ENCODE data around the gene SLC37A2.

Gene SLC37A2

DNA sequence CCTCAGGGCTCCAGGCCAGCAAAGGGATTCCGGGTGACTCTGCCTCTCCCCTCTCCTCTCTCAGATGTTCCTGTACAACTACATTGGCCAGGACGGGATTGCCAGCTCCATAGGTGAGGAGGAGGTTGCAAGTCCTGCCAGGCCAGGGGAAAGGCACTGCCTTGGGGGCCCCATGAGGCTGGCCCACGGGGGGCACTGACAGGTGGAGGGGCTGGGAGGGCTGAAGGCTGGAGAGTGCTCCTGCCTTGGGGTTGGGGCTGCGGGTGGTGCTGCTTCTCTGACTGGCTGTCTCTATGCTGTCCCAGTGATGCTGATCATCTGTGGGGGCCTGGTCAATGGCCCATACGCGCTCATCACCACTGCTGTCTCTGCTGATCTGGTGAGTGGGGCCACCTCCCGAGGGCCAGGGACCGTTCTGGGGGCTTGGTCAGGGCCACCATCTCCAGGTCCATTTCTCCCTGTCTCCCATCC, 21.7 kb downstream of the SLC37A2 start:
- TF ChIP-seq TAF1 (IDR thresholded peaks at IDR 0.05; ENCODE audit: low read depth), result no peak
- TF ChIP-seq TCF12 (IDR thresholded peaks at IDR 0.05; ENCODE audit: low read depth), result no peak
- no peak for TF ChIP-seq ZBTB7A (IDR thresholded peaks at IDR 0.05; ENCODE audit: low read depth)
- TF ChIP-seq TEAD4 (IDR thresholded peaks at IDR 0.05), result no peak
- TF ChIP-seq FOXM1 (IDR thresholded peaks at IDR 0.05; ENCODE audit: borderline replicate concordance, low read depth), result no peak
- no peak for TF ChIP-seq RAD21 (IDR thresholded peaks at IDR 0.05; ENCODE audit: low read depth)
- TF ChIP-seq, protein P1, sequence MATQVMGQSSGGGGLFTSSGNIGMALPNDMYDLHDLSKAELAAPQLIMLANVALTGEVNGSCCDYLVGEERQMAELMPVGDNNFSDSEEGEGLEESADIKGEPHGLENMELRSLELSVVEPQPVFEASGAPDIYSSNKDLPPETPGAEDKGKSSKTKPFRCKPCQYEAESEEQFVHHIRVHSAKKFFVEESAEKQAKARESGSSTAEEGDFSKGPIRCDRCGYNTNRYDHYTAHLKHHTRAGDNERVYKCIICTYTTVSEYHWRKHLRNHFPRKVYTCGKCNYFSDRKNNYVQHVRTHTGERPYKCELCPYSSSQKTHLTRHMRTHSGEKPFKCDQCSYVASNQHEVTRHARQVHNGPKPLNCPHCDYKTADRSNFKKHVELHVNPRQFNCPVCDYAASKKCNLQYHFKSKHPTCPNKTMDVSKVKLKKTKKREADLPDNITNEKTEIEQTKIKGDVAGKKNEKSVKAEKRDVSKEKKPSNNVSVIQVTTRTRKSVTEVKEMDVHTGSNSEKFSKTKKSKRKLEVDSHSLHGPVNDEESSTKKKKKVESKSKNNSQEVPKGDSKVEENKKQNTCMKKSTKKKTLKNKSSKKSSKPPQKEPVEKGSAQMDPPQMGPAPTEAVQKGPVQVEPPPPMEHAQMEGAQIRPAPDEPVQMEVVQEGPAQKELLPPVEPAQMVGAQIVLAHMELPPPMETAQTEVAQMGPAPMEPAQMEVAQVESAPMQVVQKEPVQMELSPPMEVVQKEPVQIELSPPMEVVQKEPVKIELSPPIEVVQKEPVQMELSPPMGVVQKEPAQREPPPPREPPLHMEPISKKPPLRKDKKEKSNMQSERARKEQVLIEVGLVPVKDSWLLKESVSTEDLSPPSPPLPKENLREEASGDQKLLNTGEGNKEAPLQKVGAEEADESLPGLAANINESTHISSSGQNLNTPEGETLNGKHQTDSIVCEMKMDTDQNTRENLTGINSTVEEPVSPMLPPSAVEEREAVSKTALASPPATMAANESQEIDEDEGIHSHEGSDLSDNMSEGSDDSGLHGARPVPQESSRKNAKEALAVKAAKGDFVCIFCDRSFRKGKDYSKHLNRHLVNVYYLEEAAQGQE (IDR thresholded peaks at IDR 0.05; ENCODE audit: low read depth), result no peak

GRCh38 chr11:125085301-125086081, 22.4 kb downstream of the SLC37A2 start:
- TF ChIP-seq, protein P2, sequence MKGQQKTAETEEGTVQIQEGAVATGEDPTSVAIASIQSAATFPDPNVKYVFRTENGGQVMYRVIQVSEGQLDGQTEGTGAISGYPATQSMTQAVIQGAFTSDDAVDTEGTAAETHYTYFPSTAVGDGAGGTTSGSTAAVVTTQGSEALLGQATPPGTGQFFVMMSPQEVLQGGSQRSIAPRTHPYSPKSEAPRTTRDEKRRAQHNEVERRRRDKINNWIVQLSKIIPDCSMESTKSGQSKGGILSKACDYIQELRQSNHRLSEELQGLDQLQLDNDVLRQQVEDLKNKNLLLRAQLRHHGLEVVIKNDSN (IDR thresholded peaks at IDR 0.05), result no peak
- no peak for TF ChIP-seq FOXM1 (IDR thresholded peaks at IDR 0.05; ENCODE audit: borderline replicate concordance, low read depth)
- no peak for TF ChIP-seq CEBPB (IDR thresholded peaks at IDR 0.05)
- TF ChIP-seq YY1 (IDR thresholded peaks at IDR 0.05; ENCODE audit: low read depth), result no peak
- TF ChIP-seq NFIC (IDR thresholded peaks at IDR 0.05), result no peak
- TF ChIP-seq ZBTB7A (IDR thresholded peaks at IDR 0.05; ENCODE audit: low read depth), result no peak
- no peak for TF ChIP-seq CREB1 (IDR thresholded peaks at IDR 0.05; ENCODE audit: low read depth)
- TF ChIP-seq EP300 (IDR thresholded peaks at IDR 0.05; ENCODE audit: borderline replicate concordance), result no peak
- TF ChIP-seq MAX (IDR thresholded peaks at IDR 0.05), result no peak
- TF ChIP-seq, protein P1 (IDR thresholded peaks at IDR 0.05; ENCODE audit: low read depth), result no peak
- no peak for TF ChIP-seq RAD21 (IDR thresholded peaks at IDR 0.05; ENCODE audit: low read depth)

DNA sequence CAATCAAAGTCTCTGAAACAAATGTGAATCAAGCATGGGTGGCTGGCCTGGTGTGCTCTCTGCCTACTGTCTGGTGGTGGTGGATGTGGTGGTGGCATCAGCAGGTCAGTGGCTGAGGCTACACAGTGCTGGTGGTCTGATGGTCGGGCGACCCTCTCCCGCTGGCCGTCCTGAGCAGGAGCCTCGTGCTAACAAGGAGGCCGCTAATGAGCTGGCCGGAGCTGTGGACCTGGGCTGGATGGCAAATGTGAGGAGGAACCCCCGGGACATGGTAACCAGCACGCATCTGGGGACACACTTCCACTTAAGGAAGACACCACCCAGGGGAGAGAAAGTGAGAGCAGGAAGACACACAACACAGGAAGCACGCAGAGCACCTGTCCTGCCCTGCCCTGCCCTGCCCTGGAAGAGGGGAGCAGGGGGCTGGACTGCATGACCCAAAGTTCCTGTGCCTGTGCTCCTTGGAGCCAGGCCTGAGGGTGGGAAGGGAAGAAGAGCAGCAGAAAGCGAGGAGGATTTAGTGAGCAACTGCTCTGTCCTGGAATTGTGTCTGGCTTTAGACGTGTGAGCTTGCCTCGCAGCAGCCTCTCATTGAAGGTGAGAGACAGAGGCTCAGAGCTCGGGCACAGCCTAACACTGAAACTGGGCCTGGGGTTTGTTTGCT, 23.7 kb downstream of the SLC37A2 start:
- no peak for TF ChIP-seq CEBPB (IDR thresholded peaks at IDR 0.05)
- TF ChIP-seq EGR1 (IDR thresholded peaks at IDR 0.05), result no peak
- TF ChIP-seq, protein P2 (IDR thresholded peaks at IDR 0.05), result no peak
- no peak for TF ChIP-seq TEAD4 (IDR thresholded peaks at IDR 0.05)
- no peak for TF ChIP-seq YY1 (IDR thresholded peaks at IDR 0.05; ENCODE audit: low read depth)
- no peak for TF ChIP-seq TCF12 (IDR thresholded peaks at IDR 0.05; ENCODE audit: low read depth)
- TF ChIP-seq FOXM1 (IDR thresholded peaks at IDR 0.05; ENCODE audit: borderline replicate concordance, low read depth), result no peak
- no peak for TF ChIP-seq TAF1 (IDR thresholded peaks at IDR 0.05; ENCODE audit: low read depth)
- no peak for TF ChIP-seq MAX (IDR thresholded peaks at IDR 0.05)
- TF ChIP-seq ZBTB7A (IDR thresholded peaks at IDR 0.05; ENCODE audit: low read depth), result no peak
- TF ChIP-seq CREB1 (IDR thresholded peaks at IDR 0.05; ENCODE audit: low read depth), result no peak
- no peak for TF ChIP-seq NFIC (IDR thresholded peaks at IDR 0.05)
- TF ChIP-seq RAD21 (IDR thresholded peaks at IDR 0.05; ENCODE audit: low read depth), result no peak
- TF ChIP-seq EP300 (IDR thresholded peaks at IDR 0.05; ENCODE audit: borderline replicate concordance), result no peak
- TF ChIP-seq, protein P1 (IDR thresholded peaks at IDR 0.05; ENCODE audit: low read depth), result no peak

DNA sequence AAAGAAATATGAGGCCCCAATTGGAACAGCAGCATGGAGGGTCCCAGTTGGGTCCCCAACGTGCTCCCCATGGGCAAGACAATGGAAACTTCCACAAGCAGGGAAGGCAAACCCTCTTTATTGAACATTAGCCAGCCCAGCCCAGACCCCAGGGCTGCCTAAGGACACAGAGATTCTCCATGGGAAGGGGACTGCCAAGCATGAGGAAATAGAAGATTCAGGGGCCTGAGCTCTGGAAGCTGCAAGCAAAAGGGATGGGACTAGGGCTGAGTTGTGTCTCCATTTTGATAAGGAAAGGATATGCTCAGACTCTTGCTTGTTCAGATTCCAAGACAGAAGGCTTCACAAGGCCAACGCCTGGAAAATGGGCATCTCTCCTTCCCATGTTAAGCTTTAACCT, 25.0 kb downstream of the SLC37A2 start:
- TF ChIP-seq EGR1 (IDR thresholded peaks at IDR 0.05) (no peak), YY1 (IDR thresholded peaks at IDR 0.05; ENCODE audit: low read depth) (no peak), NFIC (IDR thresholded peaks at IDR 0.05) (no peak), MAX (IDR thresholded peaks at IDR 0.05) (no peak)

Data from Ishikawa (cell line).